ENCODE results near the gene TMEM183A. TPM values are rescaled to one million over a fixed set of nuclear protein-coding genes. Genes with fewer than 3 reads are reported as not detected.
A peak's percentile ranks its signal among the peaks of the same experiment; 100 is the strongest.
"Not testable (repeated sequence)": the region's sequence is repeated elsewhere in the genome, so short reads cannot be mapped to it uniquely, and the experiment has no call there.

The TMEM183A gene
- total RNA-seq, 4 donors from 2014 or later: 39.4 to 77.4 (median 66.5) TPM

DNA sequence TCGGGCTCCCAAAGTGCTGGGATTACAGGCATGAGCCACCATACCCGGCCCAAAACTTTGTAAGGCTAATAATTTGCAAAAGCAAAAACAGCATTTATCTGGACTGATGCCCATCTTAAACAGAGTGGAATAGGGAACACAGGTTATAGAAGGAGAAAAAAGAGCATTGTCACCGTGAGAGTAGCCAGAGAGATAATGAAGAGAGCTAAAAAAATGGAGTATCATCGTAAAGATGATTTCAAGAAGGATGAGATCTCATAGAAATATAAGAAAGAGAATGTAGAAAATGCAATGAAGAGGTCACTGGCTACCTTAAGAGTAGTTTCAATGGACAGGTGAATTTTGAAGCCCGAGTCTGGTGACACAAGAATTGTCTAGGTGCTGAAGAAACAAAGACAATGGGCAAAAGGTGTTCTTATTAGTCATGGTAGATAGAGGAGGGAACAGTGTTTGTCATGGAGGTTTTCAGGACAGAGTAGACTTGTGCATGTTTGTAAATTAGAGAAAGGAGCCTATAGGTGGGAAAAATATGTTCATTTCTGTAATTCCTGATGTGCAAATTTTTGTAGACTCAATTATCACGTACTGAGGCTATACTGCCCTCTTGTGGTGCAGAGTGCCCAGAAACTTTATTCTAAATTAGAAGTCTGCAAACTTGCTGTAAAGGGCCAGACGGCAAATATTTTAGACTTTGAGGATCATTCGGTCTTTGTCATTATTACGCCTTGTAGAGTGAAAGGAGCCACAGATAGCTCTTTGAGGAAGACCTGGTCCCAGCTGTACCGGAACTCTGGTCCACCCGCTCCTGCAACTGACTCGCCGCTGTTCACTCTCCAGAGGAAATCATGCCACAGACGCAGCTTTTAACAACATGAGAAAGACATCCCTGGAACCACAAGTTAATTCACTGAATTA is 8.1 kb upstream of the TMEM183A start:
- 34 to 46% methylated on average over 8 to 13 of the region's 14 CpGs for WGBS, 2 donors
- Histone ChIP-seq H3K4me3 (no peak overlapping the region), H3K27me3 (peaks cover 0 to 35% (median 2%) of the 10 kb centered on the region in 4 donors), H3K9me3 (no peaks in the 10 kb centered on the region), H3K36me3 (no peaks in the 10 kb centered on the region), H3K4me1 (peaks cover 0 to 6% (median 4%) of the 10 kb centered on the region in 3 donors), H3K27ac (no peak overlapping the region)
- intact Hi-C loops (cut with DNase I): loop anchor here (10.0 kb wide), 1 partner anchor 74 kb away; the partner anchor contains the start of gene KLHL12
- no peak for TF ChIP-seq POLR2A (IDR thresholded peaks at IDR 0.05)
- TF ChIP-seq, protein P1, sequence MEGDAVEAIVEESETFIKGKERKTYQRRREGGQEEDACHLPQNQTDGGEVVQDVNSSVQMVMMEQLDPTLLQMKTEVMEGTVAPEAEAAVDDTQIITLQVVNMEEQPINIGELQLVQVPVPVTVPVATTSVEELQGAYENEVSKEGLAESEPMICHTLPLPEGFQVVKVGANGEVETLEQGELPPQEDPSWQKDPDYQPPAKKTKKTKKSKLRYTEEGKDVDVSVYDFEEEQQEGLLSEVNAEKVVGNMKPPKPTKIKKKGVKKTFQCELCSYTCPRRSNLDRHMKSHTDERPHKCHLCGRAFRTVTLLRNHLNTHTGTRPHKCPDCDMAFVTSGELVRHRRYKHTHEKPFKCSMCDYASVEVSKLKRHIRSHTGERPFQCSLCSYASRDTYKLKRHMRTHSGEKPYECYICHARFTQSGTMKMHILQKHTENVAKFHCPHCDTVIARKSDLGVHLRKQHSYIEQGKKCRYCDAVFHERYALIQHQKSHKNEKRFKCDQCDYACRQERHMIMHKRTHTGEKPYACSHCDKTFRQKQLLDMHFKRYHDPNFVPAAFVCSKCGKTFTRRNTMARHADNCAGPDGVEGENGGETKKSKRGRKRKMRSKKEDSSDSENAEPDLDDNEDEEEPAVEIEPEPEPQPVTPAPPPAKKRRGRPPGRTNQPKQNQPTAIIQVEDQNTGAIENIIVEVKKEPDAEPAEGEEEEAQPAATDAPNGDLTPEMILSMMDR (IDR thresholded peaks at IDR 0.05): peak; percentile 67 to 88 (median 78)
- no peak for DNase-seq

DNA sequence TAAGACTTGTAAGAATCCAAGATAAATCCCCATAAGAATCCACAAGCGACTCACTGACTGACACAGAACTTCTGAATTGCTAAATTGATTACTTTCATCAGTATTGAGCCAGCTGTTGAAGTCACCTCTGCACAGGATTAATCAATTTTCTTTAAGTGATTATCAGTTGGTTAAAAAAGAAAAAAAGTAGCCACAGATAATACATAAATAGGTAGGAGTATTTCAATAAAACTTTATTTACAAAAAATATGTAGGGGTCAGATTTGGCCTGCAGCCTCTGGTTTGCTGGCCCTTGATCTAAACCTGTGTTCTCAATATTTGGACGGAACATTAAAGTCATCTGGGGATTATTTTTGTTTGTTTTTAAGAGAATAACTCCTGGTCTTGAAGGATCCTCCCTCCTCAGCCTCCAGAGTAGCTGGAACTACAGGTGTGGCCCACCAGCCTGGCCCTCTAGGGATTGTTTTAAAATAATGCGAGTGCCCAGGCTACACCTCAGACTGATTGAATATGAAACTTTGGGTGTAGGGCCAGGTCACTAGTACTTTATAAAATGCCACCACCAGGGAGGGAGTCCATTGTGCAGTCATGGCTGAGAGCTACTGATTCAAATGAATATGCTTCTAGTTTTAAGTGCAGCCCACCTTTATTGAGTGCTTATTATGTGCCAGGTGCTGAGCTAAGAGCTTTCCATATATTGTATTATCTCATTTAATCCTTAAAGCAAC is 6.8 kb upstream of the TMEM183A start:
- H3K4me3 ChIP-seq: no peak overlapping the region
- 75 to 76% methylated on average over 3 of the region's 3 CpGs for WGBS, 2 donors
- TF ChIP-seq, protein P1 (IDR thresholded peaks at IDR 0.05): no peak
- no peak for TF ChIP-seq POLR2A (IDR thresholded peaks at IDR 0.05)
- DNase-seq: no peak
- H3K9me3 ChIP-seq: no peaks in the 10 kb centered on the region
- peaks cover 0 to 6% (median 4%) of the 10 kb centered on the region in 3 donors for H3K4me1 ChIP-seq
- H3K27me3 ChIP-seq: peaks cover 0 to 23% (median 2%) of the 10 kb centered on the region in 4 donors
- intact Hi-C loops (cut with DNase I): no loop called here
- no peak overlapping the region for H3K27ac ChIP-seq
- no peaks in the 10 kb centered on the region for H3K36me3 ChIP-seq

DNA sequence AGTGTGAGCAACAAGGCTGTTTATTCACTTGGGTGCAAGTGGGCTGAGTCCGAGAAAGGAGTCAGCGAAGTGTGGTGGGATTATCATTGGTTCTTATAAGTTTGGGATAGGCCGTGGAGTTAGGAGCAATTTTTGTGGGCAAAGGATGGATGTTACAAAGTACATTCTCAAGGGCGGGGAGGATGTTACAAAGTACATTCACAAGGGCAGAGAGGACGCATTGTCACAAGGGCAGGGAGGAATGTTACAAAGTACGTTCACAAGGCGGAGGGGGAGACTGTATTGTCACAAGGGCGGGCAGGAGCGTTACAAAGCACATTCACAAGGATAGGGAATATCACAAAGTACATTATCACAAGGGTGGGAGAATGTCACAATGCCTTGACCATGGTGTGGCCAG is 5.2 kb upstream of the TMEM183A start:
- Histone ChIP-seq H3K27me3 (peaks cover 0 to 14% (median 2%) of the 10 kb centered on the region in 4 donors), H3K36me3 (no peaks in the 10 kb centered on the region), H3K9me3 (no peaks in the 10 kb centered on the region), H3K4me3 (no peak overlapping the region), H3K27ac (no peak overlapping the region), H3K4me1 (peaks cover 3 to 16% (median 4%) of the 10 kb centered on the region in 3 donors)
- TF ChIP-seq, protein P1 (IDR thresholded peaks at IDR 0.05): no peak
- TF ChIP-seq POLR2A (IDR thresholded peaks at IDR 0.05): no peak
- no peak for DNase-seq
- WGBS, 2 donors: 70 to 88% methylated on average over 7 to 9 of the region's 9 CpGs
- intact Hi-C loops (cut with DNase I): no loop called here

DNA sequence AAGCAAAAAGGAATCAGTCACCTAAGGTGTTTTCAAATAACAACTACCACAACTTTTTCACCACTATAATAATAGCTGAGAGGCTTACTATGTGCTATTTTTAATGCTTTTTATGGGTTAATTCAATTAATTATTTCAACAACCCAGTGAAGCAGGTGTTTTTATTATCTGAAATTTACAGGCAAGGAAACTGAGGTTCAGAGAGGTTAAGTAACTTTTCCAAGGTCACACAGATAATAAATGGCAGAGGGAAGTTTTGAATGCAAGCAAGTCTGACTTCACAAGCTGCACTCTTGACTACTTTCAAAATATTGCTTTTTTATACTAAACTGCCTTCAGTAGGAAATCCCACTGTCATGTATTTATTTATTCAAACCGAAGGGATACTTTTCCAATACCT is 4.2 kb upstream of the TMEM183A start:
- H3K4me3 ChIP-seq: no peak overlapping the region
- H3K27me3 ChIP-seq: peaks cover 0 to 9% (median 2%) of the 10 kb centered on the region in 4 donors
- no peaks in the 10 kb centered on the region for H3K36me3 ChIP-seq
- TF ChIP-seq, protein P1 (IDR thresholded peaks at IDR 0.05): no peak
- no peak for TF ChIP-seq POLR2A (IDR thresholded peaks at IDR 0.05)
- intact Hi-C loops (cut with DNase I): no loop called here
- H3K9me3 ChIP-seq: no peaks in the 10 kb centered on the region
- H3K4me1 ChIP-seq: peaks cover 3 to 18% (median 4%) of the 10 kb centered on the region in 3 donors
- H3K27ac ChIP-seq: no peak overlapping the region
- no peak for DNase-seq
- WGBS, 2 donors: 81 to 88% methylated on average over 1 of the region's 1 CpG

DNA sequence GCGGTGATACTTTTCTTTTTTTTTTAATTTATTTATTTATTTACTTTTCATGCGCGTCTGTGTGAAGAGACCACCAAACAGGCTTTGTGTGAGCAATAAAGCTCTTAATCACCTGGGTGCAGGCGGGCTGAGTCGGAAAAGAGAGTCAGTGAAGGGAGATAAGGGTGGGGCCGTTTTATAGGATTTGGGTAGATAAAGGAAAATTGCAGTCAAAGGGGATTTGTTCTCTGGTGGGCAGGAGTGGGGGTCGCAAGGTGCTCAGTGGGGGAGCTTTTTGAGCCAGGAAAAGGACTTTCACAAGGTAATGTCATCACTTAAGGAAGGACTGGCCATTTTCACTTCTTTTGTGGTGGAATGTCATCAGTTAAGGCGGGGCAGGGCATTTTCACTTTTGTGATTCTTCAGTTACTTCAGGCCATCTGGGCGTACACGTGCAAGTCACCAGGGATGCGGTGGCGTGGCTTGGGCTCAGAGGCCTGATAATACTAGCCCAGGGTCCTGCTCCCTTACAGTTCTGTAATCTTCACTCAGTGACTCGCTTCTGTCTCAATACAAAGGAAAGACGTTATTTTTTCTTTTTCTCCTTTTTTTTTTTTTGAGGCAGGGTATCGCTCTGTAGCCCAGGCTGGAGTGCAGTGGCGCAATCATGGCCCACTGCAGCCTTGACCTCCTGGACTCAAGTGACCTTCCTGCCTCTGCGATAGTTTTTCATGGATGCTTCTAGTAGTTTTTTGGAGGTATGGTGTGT is 1.6 kb upstream of the TMEM183A start:
- intact Hi-C loops (cut with DNase I); H3K4me3 ChIP-seq; DNase-seq; H3K27me3 ChIP-seq; H3K9me3 ChIP-seq; H3K27ac ChIP-seq: not testable (repeated sequence)
- WGBS, 2 donors: 80% methylated on average over 16 to 17 of the region's 17 CpGs
- Histone ChIP-seq H3K36me3 (peaks cover 0 to 22% (median 0%) of the 10 kb centered on the region in 3 donors), H3K4me1 (peaks cover 0 to 32% (median 15%) of the 10 kb centered on the region in 3 donors)
